A673 (cell line): ENCODE results near the gene CDYL.

Experiments
- CTCF ChIP-seq: fragments of 300-800, 200-600 bp; sonication (generic); conservative IDR thresholded peaks from 2 replicates; pipeline ENCODE4 v1.5.1; 2017; ENCODE audit warnings: low read depth, mild to moderate bottlenecking, antibody characterized with exemption, low read length, moderate library complexity, mixed read lengths
- EZH2 ChIP-seq: fragments of 200-600 bp; sonication (generic); IDR thresholded peaks from 2 replicates; pipeline ENCODE4 v1.6.1; 2017; ENCODE audit warnings: borderline replicate concordance, low read depth, mild to moderate bottlenecking, mixed read lengths, antibody characterized with exemption, low read length; ENCODE audit not compliant: poor library complexity, severe bottlenecking

- TF ChIP-seq CTCF (no peak), EZH2 (no peak)
These were observed 1.9 kb upstream of the CDYL start for GRCh38 chr6:4774296-4774695.
